Measurements from ENCODE around the gene NUP62CL.

Gene NUP62CL

GRCh38 chrX:107168712-107169111, 37.5 kb downstream of the NUP62CL start:
- no peak overlapping the region for H3K4me3 ChIP-seq (ENCODE audit: low read depth, low read length)
- ChIA-PET CTCF (no interaction called here), POLR2A (interaction anchor here (0.5 kb wide), 1 partner anchor 34 kb away, joined by 4 read pairs; no protein-coding TSS in a partner anchor)
- H3K27ac ChIP-seq (ENCODE audit: extremely low read depth, low read depth, low read length) = no peak overlapping the region
- no peaks in the 10 kb centered on the region for H3K4me1 ChIP-seq (ENCODE audit: control insufficient read depth, insufficient read depth, low read length)
- no peak for TF ChIP-seq ZNF114 (tag by site-specific recombination; IDR thresholded peaks at IDR 0.05)
- no peak for TF ChIP-seq ZBTB17 (tag by site-specific recombination; IDR thresholded peaks at IDR 0.05)
- no peak for TF ChIP-seq ZNF768 (tag by site-specific recombination; IDR thresholded peaks at IDR 0.05)
- no peak for TF ChIP-seq ZNF585B (tag by site-specific recombination; IDR thresholded peaks at IDR 0.05)
- peaks cover 0 to 8% of the 10 kb centered on the region in 2 experiments; a peak in 1 of 3 replicates for H3K36me3 ChIP-seq (ENCODE audit: control insufficient read depth in 2 of 2, insufficient read depth in 1 of 2, low read length in 2 of 2)
- no peaks in the 10 kb centered on the region for H3K9me3 ChIP-seq (ENCODE audit: control insufficient read depth, insufficient read depth, low read depth, low read length)

- H3K9me3 ChIP-seq (ENCODE audit: control insufficient read depth, insufficient read depth, low read depth, low read length) = no peaks in the 10 kb centered on the region
- TF ChIP-seq RBAK (tag by site-specific recombination; IDR thresholded peaks at IDR 0.05) = no peak
- POLR2A ChIA-PET = no interaction called here
Measured at GRCh38 chrX:107168257-107168656, 38.0 kb downstream of the NUP62CL start.

GRCh38 chrX:107167163-107167921, 38.9 kb downstream of the NUP62CL start:
- Histone ChIP-seq H3K4me3 (ENCODE audit: low read depth, low read length) (no peak overlapping the region), H3K4me1 (ENCODE audit: control insufficient read depth, insufficient read depth, low read length) (no peaks in the 10 kb centered on the region), H3K36me3 (ENCODE audit: control insufficient read depth in 2 of 2, insufficient read depth in 1 of 2, low read length in 2 of 2) (peaks cover 0 to 8% of the 10 kb centered on the region in 2 experiments; a peak in 1 of 3 replicates), H3K27ac (ENCODE audit: extremely low read depth, low read depth, low read length) (no peak overlapping the region), H3K9me3 (ENCODE audit: control insufficient read depth, insufficient read depth, low read depth, low read length) (no peaks in the 10 kb centered on the region)
- ChIA-PET CTCF (no interaction called here), POLR2A (no interaction called here)
- no peak for TF ChIP-seq ZBTB48 (tag by site-specific recombination; IDR thresholded peaks at IDR 0.05)
- TF ChIP-seq ZSCAN5A (tag by site-specific recombination; IDR thresholded peaks at IDR 0.05) = no peak
- TF ChIP-seq ZNF610 (tag by site-specific recombination; IDR thresholded peaks at IDR 0.05; ENCODE audit: borderline replicate concordance) = no peak
- no peak for TF ChIP-seq HOXA7 (CRISPR knock-in tag; IDR thresholded peaks at IDR 0.05; ENCODE audit: borderline replicate concordance)
- TF ChIP-seq ZNF211 (tag by site-specific recombination; IDR thresholded peaks at IDR 0.05; ENCODE audit: low read depth) = no peak
- no peak for TF ChIP-seq ZNF747 (tag by site-specific recombination; IDR thresholded peaks at IDR 0.05)
- no peak for TF ChIP-seq ZNF274 (IDR thresholded peaks at IDR 0.05; ENCODE audit: low read length)
- no peak for TF ChIP-seq ZNF274 (tag by site-specific recombination; IDR thresholded peaks at IDR 0.05; ENCODE audit: borderline replicate concordance)
- no peak for TF ChIP-seq ZNF488 (tag by site-specific recombination; IDR thresholded peaks at IDR 0.05)
- no peak for TF ChIP-seq ZNF571 (tag by site-specific recombination; IDR thresholded peaks at IDR 0.05)
- no peak for TF ChIP-seq ZXDB (tag by site-specific recombination; IDR thresholded peaks at IDR 0.05)
- no peak for TF ChIP-seq SCRT1 (tag by site-specific recombination; IDR thresholded peaks at IDR 0.05; ENCODE audit: borderline replicate concordance)
- no peak for TF ChIP-seq PRDM1 (tag by site-specific recombination; IDR thresholded peaks at IDR 0.05)
- no peak for TF ChIP-seq ZNF518A (tag by site-specific recombination; conservative IDR thresholded peaks at IDR 0.05; ENCODE audit: low read depth)
- TF ChIP-seq ZNF302 (tag by site-specific recombination; IDR thresholded peaks at IDR 0.05; ENCODE audit: low read depth) = no peak
- TF ChIP-seq PRDM10 (tag by site-specific recombination; IDR thresholded peaks at IDR 0.05) = no peak

More at GRCh38 chrX:107168257-107168656, 38.0 kb downstream of the NUP62CL start:
- CTCF ChIA-PET = no interaction called here
- Histone ChIP-seq H3K4me1 (ENCODE audit: control insufficient read depth, insufficient read depth, low read length) (no peaks in the 10 kb centered on the region), H3K4me3 (ENCODE audit: low read depth, low read length) (no peak overlapping the region), H3K36me3 (ENCODE audit: control insufficient read depth in 2 of 2, insufficient read depth in 1 of 2, low read length in 2 of 2) (peaks cover 0 to 8% of the 10 kb centered on the region in 2 experiments; a peak in 1 of 3 replicates), H3K27ac (ENCODE audit: extremely low read depth, low read depth, low read length) (no peak overlapping the region)

Data from HEK293 (cell line).